GM18507 (cell line): Measurements from ENCODE around the gene ARHGEF17.

Source experiments
- DNase-seq: peaks from one replicate; pipeline ENCODE4 v3.0.0; 2011; ENCODE audit warnings: low read depth; ENCODE audit not compliant: insufficient read length; ENCODE audit errors: extremely low spot score
- FAIRE-seq: peaks from 2 replicates; lab custom pipeline; 2011; peaks lifted over from hg19 to GRCh38; lab: Jason Lieb, UNC

The ARHGEF17 gene

GRCh38 chr11:73323464-73323863 is 15.4 kb downstream of the ARHGEF17 start:
- FAIRE-seq (no peak), DNase-seq (no peak)

DNA sequence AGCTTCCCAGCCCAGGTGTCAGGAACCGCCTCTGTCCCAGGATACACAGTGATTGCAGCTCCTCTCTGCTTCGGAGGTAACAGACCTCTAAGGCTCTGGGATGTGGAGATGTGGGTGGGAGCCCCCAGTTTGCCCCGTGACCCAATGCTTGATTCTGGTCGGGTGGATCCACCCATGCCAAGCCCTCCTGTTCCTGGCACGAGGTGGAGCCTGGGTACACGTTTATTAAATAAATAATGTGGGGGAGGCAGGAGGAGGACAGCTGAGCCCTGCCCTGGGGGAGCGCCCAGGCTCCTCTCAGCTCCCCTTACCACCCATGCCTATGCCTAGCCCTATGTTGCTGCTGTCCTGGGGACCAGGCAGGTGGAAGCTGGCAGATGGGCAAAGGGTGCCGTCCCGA is 16.0 kb downstream of the ARHGEF17 start:
- FAIRE-seq (no peak), DNase-seq (no peak)

GRCh38 chr11:73324665-73325035 is 16.6 kb downstream of the ARHGEF17 start:
- DNase-seq: no peak
- no peak for FAIRE-seq

- FAIRE-seq (peak; percentile 94), DNase-seq (peak; percentile 84)
Measured at GRCh38 chr11:73325036-73325981, 17.2 kb downstream of the ARHGEF17 start.

GRCh38 chr11:73326929-73327811 is 19.1 kb downstream of the ARHGEF17 start:
- no peak for DNase-seq
- peak; percentile 70 for FAIRE-seq

- DNase-seq (no peak), FAIRE-seq (no peak)
Measured at GRCh38 chr11:73327812-73328364, 19.8 kb downstream of the ARHGEF17 start.

DNA sequence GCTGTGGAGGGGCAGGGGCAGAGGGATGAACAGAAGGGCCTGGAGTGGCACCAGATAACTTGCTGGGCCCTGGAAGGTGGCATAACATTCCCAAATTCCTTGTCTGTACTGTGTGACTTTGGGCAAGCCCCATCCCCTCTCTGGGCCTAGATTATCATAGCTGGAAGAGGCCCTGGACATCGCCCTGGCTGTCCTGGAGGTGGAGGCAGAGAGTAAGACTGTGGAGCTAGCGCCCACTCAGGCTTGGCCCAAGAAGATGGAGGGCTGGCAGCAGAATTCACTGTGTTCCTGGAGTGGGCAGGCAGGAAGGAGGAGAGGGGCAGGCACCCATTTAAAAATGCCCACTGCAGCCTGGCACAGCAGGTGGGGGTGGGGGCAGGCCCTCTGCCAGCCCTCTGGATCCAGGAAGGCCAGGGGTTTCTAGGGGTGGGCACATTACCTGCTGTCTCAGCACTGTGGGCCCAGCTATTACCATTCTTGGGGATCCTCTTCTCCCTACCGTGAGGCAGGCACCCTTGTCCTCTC is 22.6 kb downstream of the ARHGEF17 start:
- FAIRE-seq (no peak), DNase-seq (no peak)

- no peak for FAIRE-seq
- DNase-seq: no peak
Measured at GRCh38 chr11:73331138-73331916, 23.3 kb downstream of the ARHGEF17 start.

DNA sequence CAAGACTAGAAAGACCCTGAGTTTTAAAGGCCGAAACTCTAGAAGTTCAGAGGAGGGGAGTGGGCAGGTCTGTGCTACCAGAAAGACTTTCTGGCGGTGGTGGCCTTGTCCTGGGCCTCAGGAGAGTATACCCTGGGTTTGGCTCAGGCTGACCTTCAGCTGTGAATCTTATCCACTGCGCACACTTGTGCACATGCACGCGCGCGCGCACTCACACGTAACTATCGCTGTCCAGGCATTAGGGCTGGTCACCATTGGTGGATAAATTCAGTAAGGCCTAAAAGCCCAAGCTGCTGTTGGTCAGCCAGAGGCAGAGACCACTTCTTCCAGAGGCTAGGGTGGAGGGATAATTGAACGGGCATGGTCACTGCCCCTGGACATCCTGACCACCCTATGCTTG is 25.1 kb downstream of the ARHGEF17 start:
- no peak for FAIRE-seq

GRCh38 chr11:73333640-73334383 is 25.7 kb downstream of the ARHGEF17 start:
- no peak for DNase-seq
- FAIRE-seq: no peak

More for the DNA sequence above, 25.1 kb downstream of the ARHGEF17 start:
- no peak for DNase-seq

- no peak for DNase-seq
- FAIRE-seq: peak; percentile 18
Measured at GRCh38 chr11:73334384-73335203, 26.5 kb downstream of the ARHGEF17 start.

DNA sequence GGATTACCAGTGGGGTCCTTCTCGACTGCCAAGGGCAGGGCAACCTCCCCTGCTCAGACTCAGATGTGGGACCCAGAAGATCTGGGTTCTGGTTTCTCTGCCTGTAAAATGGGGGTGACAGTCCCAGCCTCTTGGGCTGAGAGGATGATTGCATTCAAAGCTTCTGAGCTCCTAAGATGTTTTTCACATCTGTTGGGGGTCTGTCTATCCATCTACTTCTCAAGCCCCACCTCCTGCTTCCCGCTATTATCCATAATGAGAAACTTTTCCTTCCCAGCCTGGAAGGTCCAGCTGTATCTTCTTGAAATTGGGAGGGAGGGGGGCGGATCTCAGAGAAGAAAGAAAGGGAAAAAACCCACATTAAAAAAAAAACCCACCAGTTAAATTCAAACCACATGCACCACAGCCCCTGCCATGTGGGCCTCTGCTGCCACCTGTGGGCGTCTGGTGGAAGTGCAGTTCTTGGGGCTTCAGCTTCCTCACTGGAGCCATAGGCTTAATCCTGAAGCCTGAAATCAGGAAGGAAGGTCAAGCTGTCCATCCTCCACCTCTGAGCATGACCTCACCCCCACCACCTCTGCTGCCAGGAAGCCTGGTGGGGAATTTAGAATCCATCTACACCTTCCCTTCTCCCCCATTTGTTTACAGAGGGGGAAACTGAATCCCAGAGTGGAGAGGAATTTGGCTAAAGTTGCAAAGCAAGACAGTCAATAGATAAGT is 27.3 kb downstream of the ARHGEF17 start:
- FAIRE-seq (peak; percentile 73), DNase-seq (peak; percentile 75)

- no peak for DNase-seq
- no peak for FAIRE-seq
Measured at GRCh38 chr11:73337846-73338245, 29.8 kb downstream of the ARHGEF17 start.

GRCh38 chr11:73338279-73338678 is 30.2 kb downstream of the ARHGEF17 start:
- no peak for DNase-seq
- no peak for FAIRE-seq

- FAIRE-seq: no peak
- no peak for DNase-seq
Measured at GRCh38 chr11:73340164-73340563, 32.1 kb downstream of the ARHGEF17 start.

- FAIRE-seq (no peak), DNase-seq (no peak)
Measured at GRCh38 chr11:73342633-73343032, 34.6 kb downstream of the ARHGEF17 start.
